Activated naive CD4-positive, alpha-beta T cell treated with Interleukin-2 at 50 U/mL for 16 hours (primary cell): Measurements from ENCODE around the gene CEP57L1.
"Not testable (repeated sequence)": the region's sequence is repeated elsewhere in the genome, so short reads cannot be mapped to it uniquely, and the experiment has no call there.

Source experiments
- DNase-seq: peaks from one replicate; pipeline ENCODE4 v3.0.0-alpha.2; 2020

The CEP57L1 gene

GRCh38 chr6:109117346-109118035 is 22.2 kb downstream of the CEP57L1 start:
- DNase-seq, result no peak

GRCh38 chr6:109118337-109118736 is 23.0 kb downstream of the CEP57L1 start:
- DNase-seq, result no peak

GRCh38 chr6:109118871-109119354 is 23.6 kb downstream of the CEP57L1 start:
- DNase-seq, result no peak

GRCh38 chr6:109121411-109121810 is 26.1 kb downstream of the CEP57L1 start:
- no peak for DNase-seq

- no peak for DNase-seq
These were observed 28.9 kb downstream of the CEP57L1 start for GRCh38 chr6:109124219-109124618.

- DNase-seq, result no peak
These were observed 30.2 kb downstream of the CEP57L1 start for GRCh38 chr6:109125504-109125903.

- DNase-seq, result no peak
These were observed 34.8 kb downstream of the CEP57L1 start for GRCh38 chr6:109130065-109130464.

- DNase-seq, result not testable (repeated sequence)
These were observed 40.3 kb downstream of the CEP57L1 start for GRCh38 chr6:109135600-109135999.

- DNase-seq, result not testable (repeated sequence)
These were observed 40.7 kb downstream of the CEP57L1 start for GRCh38 chr6:109136039-109136438.

- DNase-seq, result not testable (repeated sequence)
These were observed 41.2 kb downstream of the CEP57L1 start for GRCh38 chr6:109136530-109136929.

GRCh38 chr6:109139109-109139508 is 43.8 kb downstream of the CEP57L1 start:
- DNase-seq, result no peak

- DNase-seq, result not testable (repeated sequence)
These were observed 46.8 kb downstream of the CEP57L1 start for GRCh38 chr6:109142067-109142466.

- no peak for DNase-seq
These were observed 47.9 kb downstream of the CEP57L1 start for GRCh38 chr6:109143191-109143590.

GRCh38 chr6:109148251-109148650 is 52.9 kb downstream of the CEP57L1 start:
- not testable (repeated sequence) for DNase-seq

- DNase-seq, result not testable (repeated sequence)
These were observed 53.4 kb downstream of the CEP57L1 start for GRCh38 chr6:109148716-109149115.

GRCh38 chr6:109153752-109154151 is 58.4 kb downstream of the CEP57L1 start:
- DNase-seq, result no peak

- no peak for DNase-seq
These were observed 69.0 kb downstream of the CEP57L1 start for GRCh38 chr6:109164331-109164730.

GRCh38 chr6:109165392-109165974 is 70.2 kb downstream of the CEP57L1 start:
- DNase-seq, result no peak

- DNase-seq, result no peak
These were observed 71.4 kb downstream of the CEP57L1 start for GRCh38 chr6:109166673-109167072.

- DNase-seq, result no peak
These were observed 72.3 kb downstream of the CEP57L1 start for GRCh38 chr6:109167562-109167961.

- DNase-seq, result no peak
These were observed 75.0 kb downstream of the CEP57L1 start for GRCh38 chr6:109170333-109170732.

- DNase-seq, result no peak
These were observed 76.9 kb downstream of the CEP57L1 start for GRCh38 chr6:109172101-109172746.

GRCh38 chr6:109174916-109175315 is 79.6 kb downstream of the CEP57L1 start:
- no peak for DNase-seq

- DNase-seq, result no peak
These were observed 83.6 kb downstream of the CEP57L1 start for GRCh38 chr6:109178921-109179320.
